G401 (cell line): ENCODE measurements around the gene IFNL4. TPM values are rescaled to one million over a fixed set of nuclear protein-coding genes. Genes with fewer than 3 reads are reported as not detected.
A peak's percentile ranks its signal among the peaks of the same experiment; 100 is the strongest.
"Not testable (repeated sequence)": the region's sequence is repeated elsewhere in the genome, so short reads cannot be mapped to it uniquely, and the experiment has no call there.

Source experiments
- DNase-seq: peaks from one replicate; pipeline ENCODE4 v3.0.0-alpha.2; 2015; ENCODE audit warnings: low spot score
- in situ Hi-C: cut with HindIII; loops from 2 replicates; pipeline ENCODE4 v1.10.0; 2016; ENCODE audit warnings: low sequenced_read_pairs, mixed read lengths
- total RNA-seq: library from RNA; depleted of rRNA; stranded (reverse); fragments of >200 nt; shearing (Covaris generic); gene quantifications from 2 replicates; pipeline ENCODE4 v1.2.3, GENCODE V29; 2014

The IFNL4 gene
- total RNA-seq, 1 experiment from 2014 or later: not detected

GRCh38 chr19:39262496-39262895 lies 13.8 kb upstream of the IFNL4 start:
- in situ Hi-C loops: no loop called here
- DNase-seq: no peak

- no peak for DNase-seq
- in situ Hi-C loops: no loop called here
These were observed 13.0 kb upstream of the IFNL4 start for GRCh38 chr19:39261704-39262103.

- DNase-seq: no peak
- in situ Hi-C loops: no loop called here
These were observed 8.6 kb upstream of the IFNL4 start for GRCh38 chr19:39257227-39257626.

GRCh38 chr19:39254531-39255345 lies 6.1 kb upstream of the IFNL4 start:
- in situ Hi-C loops: no loop called here
- DNase-seq: no peak

GRCh38 chr19:39253374-39254149 lies 4.9 kb upstream of the IFNL4 start:
- no peak for DNase-seq
- in situ Hi-C loops: no loop called here

GRCh38 chr19:39252458-39252857 lies 3.8 kb upstream of the IFNL4 start:
- DNase-seq: no peak
- in situ Hi-C loops: no loop called here

- in situ Hi-C loops: no loop called here
- DNase-seq: no peak
These were observed 3.2 kb upstream of the IFNL4 start for GRCh38 chr19:39251846-39252245.

GRCh38 chr19:39251081-39251480 lies 2.4 kb upstream of the IFNL4 start:
- no peak for DNase-seq
- in situ Hi-C loops: no loop called here

GRCh38 chr19:39247701-39248664 lies 673 bp downstream of the IFNL4 start:
- peak; percentile 5 for DNase-seq
- in situ Hi-C loops: no loop called here

GRCh38 chr19:39246951-39247669 lies 1.5 kb downstream of the IFNL4 start:
- DNase-seq: peak; percentile 46
- in situ Hi-C loops: no loop called here

- in situ Hi-C loops, DNase-seq: not testable (repeated sequence)
These were observed 3.5 kb downstream of the IFNL4 start for GRCh38 chr19:39245166-39245565.

GRCh38 chr19:39244410-39245100 lies 4.1 kb downstream of the IFNL4 start, which contains the start of gene IFNL3:
Gene IFNL3, minus strand, starts transcription at chr19:39245006. Its CDS starts 39 bp downstream, at chr19:39244967.
- in situ Hi-C loops, DNase-seq: not testable (repeated sequence)

- in situ Hi-C loops, DNase-seq: not testable (repeated sequence)
These were observed 4.9 kb downstream of the IFNL4 start for GRCh38 chr19:39243741-39244140.

GRCh38 chr19:39240421-39240820 lies 8.2 kb downstream of the IFNL4 start:
- in situ Hi-C loops: no loop called here
- no peak for DNase-seq

- no peak for DNase-seq
- in situ Hi-C loops: no loop called here
These were observed 9.7 kb downstream of the IFNL4 start for GRCh38 chr19:39238944-39239343.

GRCh38 chr19:39238209-39238608 lies 10.4 kb downstream of the IFNL4 start:
- in situ Hi-C loops: no loop called here
- no peak for DNase-seq

- in situ Hi-C loops: no loop called here
- DNase-seq: no peak
These were observed 11.2 kb downstream of the IFNL4 start for GRCh38 chr19:39237200-39238184.
